Activated T-helper 2 cell treated with anti-CD3 and anti-CD28 coated beads, Interferon-gamma antibody, Interleukin-2, Interleukin-4, amounts not matched to agents 10 μg/mL and 5 μg/mL and 100 μg/mL, durations not matched to agents 14 hours and 24 hours and 36 hours (primary cell): Measurements from ENCODE around the gene ING2. TPM values are rescaled to one million over a fixed set of nuclear protein-coding genes. Genes with fewer than 3 reads are reported as not detected.

Experiments used
- DNase-seq: peaks from one replicate; pipeline ENCODE4 v3.0.0; 2021; ENCODE audit warnings: low spot score
- H3K27ac Mint-ChIP-seq: one replicate; pipeline ENCODE4 v1.8.0; 2021; ENCODE audit warnings: mixed read lengths
- H3K27me3 Mint-ChIP-seq: one replicate; pipeline ENCODE4 v1.8.0; 2021; ENCODE audit warnings: low read depth, mixed read lengths
- H3K36me3 Mint-ChIP-seq: one replicate; pipeline ENCODE4 v1.8.0; 2021; ENCODE audit warnings: low read depth, mixed read lengths
- H3K4me1 Mint-ChIP-seq: one replicate; pipeline ENCODE4 v1.8.0; 2021; ENCODE audit warnings: low read depth, mixed read lengths
- H3K4me3 Mint-ChIP-seq: one replicate; pipeline ENCODE4 v1.8.0; 2021; ENCODE audit warnings: low read depth, mild to moderate bottlenecking, moderate library complexity, mixed read lengths
- H3K9me3 Mint-ChIP-seq: one replicate; pipeline ENCODE4 v1.8.0; 2021; ENCODE audit warnings: mixed read lengths
- intact Hi-C: fragments of 100-400 bp; cut with micrococcal nuclease; formaldehyde crosslinking; loops from one replicate; pipeline ENCODE4 v1.15.1; 2023
- total RNA-seq: library from RNA; stranded (reverse); gene quantifications from 2 replicates; pipeline ENCODE4 v1.2.3, GENCODE V29; 2022

ING2 gene
- total RNA-seq, 1 donor from 2014 or later = 14.6 TPM

- no peaks in the 10 kb centered on the region for H3K27me3 Mint-ChIP-seq
- DNase-seq = peak; percentile 86
- no peaks in the 10 kb centered on the region for H3K9me3 Mint-ChIP-seq
- H3K4me1 Mint-ChIP-seq = peaks cover 33% of the 10 kb centered on the region
- intact Hi-C loops = loop anchor here (1.0 to 10.0 kb wide), 6 partner anchors 61 to 1967 kb away; partner anchors contain the start of genes CASP3, CCDC110, CDKN2AIP and CENPU
- peak overlapping the region; percentile 92 for H3K27ac Mint-ChIP-seq
- H3K4me3 Mint-ChIP-seq = peak overlapping the region; percentile 92
- H3K36me3 Mint-ChIP-seq = peaks cover 12% of the 10 kb centered on the region
These were observed 942 bp downstream of the ING2 start for GRCh38 chr4:183505611-183506388.

DNA sequence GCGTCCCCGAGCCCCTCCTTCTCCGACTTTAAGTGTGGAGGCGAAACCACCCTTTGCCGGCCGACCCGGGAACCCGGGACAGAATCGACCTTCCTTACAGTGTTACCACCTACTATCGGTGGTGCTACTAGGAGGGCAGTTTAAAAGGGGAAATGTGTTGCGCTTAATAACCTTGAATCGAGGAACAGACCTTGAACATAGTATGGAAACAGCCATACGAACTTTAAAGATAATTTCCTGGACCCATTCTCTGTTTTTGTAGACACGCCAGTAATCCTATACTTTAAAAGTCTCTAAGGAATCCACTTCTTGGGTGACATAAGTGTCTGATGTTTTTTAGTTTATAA, 1.5 kb downstream of the ING2 start:
- Mint-ChIP-seq H3K36me3 (peaks cover 15% of the 10 kb centered on the region), H3K27ac (peak overlapping the region; percentile 92), H3K9me3 (no peaks in the 10 kb centered on the region), H3K4me1 (peaks cover 33% of the 10 kb centered on the region), H3K4me3 (peak overlapping the region; percentile 89), H3K27me3 (no peaks in the 10 kb centered on the region)
- intact Hi-C loops = loop anchor here (1.0 to 10.0 kb wide), 5 partner anchors 62 to 1966 kb away; partner anchors contain the start of genes CCDC110, CDKN2AIP, CENPU and CFAP97
- DNase-seq = no peak

GRCh38 chr4:183507925-183508696, 3.3 kb downstream of the ING2 start:
- H3K36me3 Mint-ChIP-seq = peaks cover 27% of the 10 kb centered on the region
- intact Hi-C loops = loop anchor here (5.0 to 10.0 kb wide), 4 partner anchors 727 to 1964 kb away; partner anchors contain the start of genes CCDC110, CENPU, CFAP97 and SNX25
- H3K9me3 Mint-ChIP-seq = no peaks in the 10 kb centered on the region
- H3K27me3 Mint-ChIP-seq = no peaks in the 10 kb centered on the region
- peaks cover 24% of the 10 kb centered on the region for H3K4me1 Mint-ChIP-seq
- no peak overlapping the region for H3K4me3 Mint-ChIP-seq
- no peak for DNase-seq
- H3K27ac Mint-ChIP-seq = no peak overlapping the region

DNA sequence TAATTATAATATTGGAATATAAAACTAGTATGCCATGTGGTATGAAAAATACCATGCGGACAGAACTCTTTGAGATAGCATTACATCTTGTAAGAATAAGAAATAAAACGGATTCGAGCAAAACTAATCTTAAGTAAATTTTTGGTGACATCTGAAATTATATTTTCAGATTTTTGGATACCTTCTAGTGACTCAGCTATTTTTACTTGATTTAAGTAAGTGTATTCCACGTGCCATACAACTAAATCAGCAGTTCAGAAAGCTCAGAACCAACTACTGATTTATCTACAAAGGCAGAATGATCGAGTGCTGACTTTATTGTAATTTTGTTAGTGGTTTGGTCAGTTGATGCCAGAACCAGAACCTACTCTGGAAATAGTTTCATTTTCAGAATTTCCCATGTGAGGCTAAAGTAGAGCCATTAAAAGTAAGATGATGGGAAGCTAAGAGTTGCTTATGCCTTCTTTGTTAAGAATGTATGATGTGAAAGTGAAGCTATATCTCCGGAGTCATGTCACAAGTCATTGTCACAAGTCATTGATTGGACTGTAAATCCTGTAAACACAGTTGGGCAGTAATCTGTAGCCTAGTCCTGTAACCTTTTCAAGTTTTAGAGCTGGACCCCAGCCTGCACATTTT, 4.0 kb downstream of the ING2 start:
- no peak overlapping the region for H3K4me3 Mint-ChIP-seq
- no peaks in the 10 kb centered on the region for H3K27me3 Mint-ChIP-seq
- no peak for DNase-seq
- peaks cover 18% of the 10 kb centered on the region for H3K4me1 Mint-ChIP-seq
- H3K27ac Mint-ChIP-seq = no peak overlapping the region
- intact Hi-C loops = loop anchor here (5.0 to 10.0 kb wide), 4 partner anchors 726 to 1963 kb away; partner anchors contain the start of genes CCDC110, CENPU, CFAP97 and SNX25
- H3K9me3 Mint-ChIP-seq = no peaks in the 10 kb centered on the region
- peaks cover 27% of the 10 kb centered on the region for H3K36me3 Mint-ChIP-seq

GRCh38 chr4:183515411-183515810, 10.6 kb downstream of the ING2 start:
- no peak for DNase-seq
- Mint-ChIP-seq H3K9me3 (no peaks in the 10 kb centered on the region), H3K36me3 (peaks cover 22% of the 10 kb centered on the region), H3K4me3 (no peak overlapping the region), H3K27ac (no peak overlapping the region), H3K27me3 (no peaks in the 10 kb centered on the region), H3K4me1 (peaks cover 3% of the 10 kb centered on the region)
- intact Hi-C loops = no loop called here

DNA sequence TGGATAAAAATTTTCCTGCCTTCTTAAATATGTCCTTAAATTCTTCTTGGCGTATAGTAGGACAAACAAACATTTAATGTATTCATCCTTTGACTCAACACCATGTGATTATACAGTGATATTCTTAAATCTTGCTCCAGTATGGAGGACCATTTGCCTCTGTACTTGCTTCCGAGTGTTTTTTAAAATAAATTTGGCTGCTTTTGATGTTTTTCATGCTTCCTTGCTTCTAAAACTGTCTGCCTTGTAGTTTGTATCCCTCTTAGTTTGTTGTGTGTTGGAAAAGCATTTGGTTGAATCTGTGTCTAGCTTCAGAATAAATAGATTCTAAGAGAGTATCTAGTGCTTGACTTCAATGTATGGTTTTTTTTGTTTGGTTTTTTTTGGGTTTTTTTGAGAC, 12.3 kb downstream of the ING2 start:
- H3K36me3 Mint-ChIP-seq = peaks cover 7% of the 10 kb centered on the region
- H3K27me3 Mint-ChIP-seq = peaks cover 5% of the 10 kb centered on the region
- H3K27ac Mint-ChIP-seq = no peak overlapping the region
- intact Hi-C loops = no loop called here
- no peaks in the 10 kb centered on the region for H3K4me1 Mint-ChIP-seq
- DNase-seq = no peak
- H3K4me3 Mint-ChIP-seq = no peak overlapping the region
- no peaks in the 10 kb centered on the region for H3K9me3 Mint-ChIP-seq

- no peaks in the 10 kb centered on the region for H3K4me1 Mint-ChIP-seq
These were observed 12.9 kb downstream of the ING2 start for GRCh38 chr4:183517781-183518180.

DNA sequence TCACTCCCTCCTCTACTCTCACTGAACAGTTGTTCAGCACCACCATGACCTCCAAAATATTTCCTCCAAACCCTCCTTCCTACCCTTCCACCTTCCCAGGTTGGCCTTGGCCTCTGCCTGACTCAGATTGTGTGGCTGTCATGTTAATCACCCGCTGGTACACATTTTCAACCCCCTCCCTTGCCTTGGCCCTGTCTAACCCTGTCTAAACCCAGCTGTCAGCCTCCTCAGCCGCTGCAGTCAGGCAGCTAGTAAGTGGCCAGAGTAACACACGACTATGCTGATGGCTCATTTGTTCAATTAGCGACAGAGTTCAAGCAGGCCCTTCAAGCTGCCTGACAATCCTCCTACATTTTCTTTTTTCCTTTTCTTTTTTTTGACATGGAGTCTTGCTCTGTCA, 18.0 kb downstream of the ING2 start:
- no peak overlapping the region for H3K4me3 Mint-ChIP-seq
- peaks cover 17% of the 10 kb centered on the region for H3K27me3 Mint-ChIP-seq
- H3K36me3 Mint-ChIP-seq = no peaks in the 10 kb centered on the region
- intact Hi-C loops = no loop called here
- H3K4me1 Mint-ChIP-seq = no peaks in the 10 kb centered on the region
- no peaks in the 10 kb centered on the region for H3K9me3 Mint-ChIP-seq
- no peak for DNase-seq
- no peak overlapping the region for H3K27ac Mint-ChIP-seq

More at GRCh38 chr4:183517781-183518180, 12.9 kb downstream of the ING2 start:
- intact Hi-C loops = no loop called here
- Mint-ChIP-seq H3K9me3 (no peaks in the 10 kb centered on the region), H3K36me3 (peaks cover under 1% of the 10 kb centered on the region), H3K27me3 (peaks cover 5% of the 10 kb centered on the region), H3K27ac (no peak overlapping the region), H3K4me3 (no peak overlapping the region)
- DNase-seq = no peak

DNA sequence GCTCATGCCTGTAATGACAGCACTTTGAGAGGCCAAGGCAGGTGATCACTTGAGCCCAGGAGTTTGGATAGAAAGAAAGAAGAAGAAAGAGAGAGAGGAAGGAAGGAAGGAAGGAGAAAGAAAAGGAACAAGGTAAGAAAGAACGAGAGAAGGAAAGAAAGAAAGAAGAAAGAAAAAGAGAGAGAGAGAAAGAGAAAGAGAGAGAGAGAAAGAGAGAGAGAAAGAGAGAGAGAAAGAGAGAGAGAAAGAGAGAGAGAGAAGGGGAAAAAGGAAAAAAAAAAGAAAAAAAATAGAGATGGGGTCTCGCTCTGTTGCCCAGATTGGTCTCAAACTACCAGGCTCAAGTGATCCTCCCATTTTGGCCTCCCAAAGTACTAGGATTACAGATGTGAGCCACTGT, 22.5 kb downstream of the ING2 start:
- no peak for DNase-seq
- intact Hi-C loops = no loop called here
- Mint-ChIP-seq H3K27ac (no peak overlapping the region), H3K36me3 (no peaks in the 10 kb centered on the region), H3K9me3 (no peaks in the 10 kb centered on the region), H3K27me3 (peaks cover 40% of the 10 kb centered on the region), H3K4me3 (no peak overlapping the region), H3K4me1 (no peaks in the 10 kb centered on the region)

GRCh38 chr4:183532821-183533220, 28.0 kb downstream of the ING2 start:
- peaks cover 33% of the 10 kb centered on the region for H3K27me3 Mint-ChIP-seq
- no peaks in the 10 kb centered on the region for H3K4me1 Mint-ChIP-seq
- H3K36me3 Mint-ChIP-seq = no peaks in the 10 kb centered on the region
- no peak for DNase-seq
- H3K27ac Mint-ChIP-seq = no peak overlapping the region
- H3K4me3 Mint-ChIP-seq = no peak overlapping the region
- no peaks in the 10 kb centered on the region for H3K9me3 Mint-ChIP-seq
- intact Hi-C loops = no loop called here

GRCh38 chr4:183533698-183534097, 28.8 kb downstream of the ING2 start:
- intact Hi-C loops = no loop called here
- H3K27ac Mint-ChIP-seq = no peak overlapping the region
- no peaks in the 10 kb centered on the region for H3K4me1 Mint-ChIP-seq
- no peaks in the 10 kb centered on the region for H3K9me3 Mint-ChIP-seq
- peaks cover 30% of the 10 kb centered on the region for H3K27me3 Mint-ChIP-seq
- no peaks in the 10 kb centered on the region for H3K36me3 Mint-ChIP-seq
- DNase-seq = no peak
- no peak overlapping the region for H3K4me3 Mint-ChIP-seq

- no peak overlapping the region for H3K4me3 Mint-ChIP-seq
- intact Hi-C loops = no loop called here
- no peak overlapping the region for H3K27ac Mint-ChIP-seq
- DNase-seq = no peak
- H3K36me3 Mint-ChIP-seq = no peaks in the 10 kb centered on the region
- no peaks in the 10 kb centered on the region for H3K4me1 Mint-ChIP-seq
- H3K27me3 Mint-ChIP-seq = peaks cover 10% of the 10 kb centered on the region
- H3K9me3 Mint-ChIP-seq = peaks cover 7% of the 10 kb centered on the region
These were observed 35.7 kb downstream of the ING2 start for GRCh38 chr4:183540410-183541009.
